Measurements from ENCODE around the gene OMG.

Gene OMG

GRCh38 chr17:31274252-31274651, 22.8 kb downstream of the OMG start:
- no peaks in the 10 kb centered on the region for H3K9me3 ChIP-seq (ENCODE audit: control insufficient read depth, insufficient read depth, low read depth, low read length)
- TF ChIP-seq ZNF26 (tag by site-specific recombination; IDR thresholded peaks at IDR 0.05) (peak; percentile 76; the same call in 1 of the 2 replicates), ZNF514 (tag by site-specific recombination; IDR thresholded peaks at IDR 0.05) (no peak), ZBTB44 (tag by site-specific recombination; IDR thresholded peaks at IDR 0.05) (peak; percentile 93), ZXDB (tag by site-specific recombination; IDR thresholded peaks at IDR 0.05) (no peak), OSR2 (tag by site-specific recombination; IDR thresholded peaks at IDR 0.05) (0 out of 2 replicates have a peak, but pooled peaks have one; percentile 15), ATF2 (tag by site-specific recombination; IDR thresholded peaks at IDR 0.05; ENCODE audit: low read depth) (no peak), PRDM6 (tag by site-specific recombination; IDR thresholded peaks at IDR 0.05) (peak; percentile 67), ZNF580 (tag by site-specific recombination; IDR thresholded peaks at IDR 0.05) (no peak), ZNF121 (tag by site-specific recombination; IDR thresholded peaks at IDR 0.05) (no peak), ZNF664 (tag by site-specific recombination; IDR thresholded peaks at IDR 0.05) (peak; percentile 64; the same call in 1 of the 2 replicates), ZNF645 (tag by site-specific recombination; IDR thresholded peaks at IDR 0.05) (no peak), ZNF132 (tag by site-specific recombination; IDR thresholded peaks at IDR 0.05; ENCODE audit: borderline replicate concordance) (no peak)
- POLR2A ChIA-PET, result no interaction called here
- peaks cover 24 to 36% of the 10 kb centered on the region in 2 experiments for H3K36me3 ChIP-seq (ENCODE audit: control insufficient read depth in 2 of 2, insufficient read depth in 1 of 2, low read length in 2 of 2)
- H3K4me3 ChIP-seq (ENCODE audit: low read depth, low read length), result no peak overlapping the region
- H3K4me1 ChIP-seq (ENCODE audit: control insufficient read depth, insufficient read depth, low read length), result peaks cover 6% of the 10 kb centered on the region
- CTCF ChIA-PET, result no interaction called here
- no peak overlapping the region for H3K27ac ChIP-seq (ENCODE audit: extremely low read depth, low read depth, low read length)

- no peaks in the 10 kb centered on the region for H3K9me3 ChIP-seq (ENCODE audit: control insufficient read depth, insufficient read depth, low read depth, low read length)
- ChIA-PET POLR2A (no interaction called here), CTCF (no interaction called here)
- TF ChIP-seq ZNF610 (tag by site-specific recombination; IDR thresholded peaks at IDR 0.05; ENCODE audit: borderline replicate concordance) (no peak), ZNF280D (tag by site-specific recombination; IDR thresholded peaks at IDR 0.05) (no peak)
- peaks cover 28 to 41% of the 10 kb centered on the region in 2 experiments for H3K36me3 ChIP-seq (ENCODE audit: control insufficient read depth in 2 of 2, insufficient read depth in 1 of 2, low read length in 2 of 2)
- peaks cover 7% of the 10 kb centered on the region for H3K4me1 ChIP-seq (ENCODE audit: control insufficient read depth, insufficient read depth, low read length)
- no peak overlapping the region for H3K4me3 ChIP-seq (ENCODE audit: low read depth, low read length)
- H3K27ac ChIP-seq (ENCODE audit: extremely low read depth, low read depth, low read length), result no peak overlapping the region
Observed at GRCh38 chr17:31273516-31273915, 23.5 kb downstream of the OMG start.

All from HEK293 (cell line).